Measurements from ENCODE around the gene GRK5.

The GRK5 gene

DNA sequence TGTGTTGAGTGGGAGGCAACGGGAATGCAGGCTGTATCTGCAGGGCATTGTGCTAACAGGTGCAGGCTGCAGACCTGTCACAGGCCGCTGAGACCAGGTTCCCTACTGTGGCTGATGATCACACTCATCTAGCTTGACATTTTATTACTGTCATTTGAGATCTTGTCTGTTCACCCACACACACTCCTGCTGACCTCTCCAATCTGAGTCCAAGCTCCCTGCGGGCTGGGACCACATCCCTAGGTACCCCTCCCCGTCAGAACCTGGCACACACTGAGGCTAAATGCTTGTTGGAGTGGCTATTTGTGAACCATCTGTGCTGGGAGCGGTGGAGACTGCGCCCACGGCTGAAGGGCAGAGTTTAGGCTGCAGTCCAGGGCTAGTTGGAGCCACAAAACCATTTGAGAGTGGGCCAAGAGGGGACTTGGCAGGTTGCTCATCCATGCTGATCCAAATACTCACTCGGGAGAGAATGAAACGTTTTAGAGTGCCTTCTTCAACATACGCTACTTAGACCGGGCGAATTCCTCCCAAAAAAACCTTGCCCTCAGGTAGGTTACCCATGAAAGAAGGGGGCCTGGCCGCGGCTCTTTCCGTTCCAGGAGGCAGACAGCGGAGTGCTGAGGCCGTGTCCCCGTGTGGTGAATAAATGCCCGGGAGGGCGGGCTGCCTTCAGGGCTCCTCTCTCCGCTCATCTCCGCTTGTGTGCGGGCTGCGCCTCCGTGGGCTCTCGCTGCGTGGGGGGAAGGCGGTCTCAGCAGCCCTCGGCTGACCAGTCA lies 170.8 kb downstream of the GRK5 start:
- DNase-seq (ENCODE audit: low read depth in 2 of 2), result no peak

DNA sequence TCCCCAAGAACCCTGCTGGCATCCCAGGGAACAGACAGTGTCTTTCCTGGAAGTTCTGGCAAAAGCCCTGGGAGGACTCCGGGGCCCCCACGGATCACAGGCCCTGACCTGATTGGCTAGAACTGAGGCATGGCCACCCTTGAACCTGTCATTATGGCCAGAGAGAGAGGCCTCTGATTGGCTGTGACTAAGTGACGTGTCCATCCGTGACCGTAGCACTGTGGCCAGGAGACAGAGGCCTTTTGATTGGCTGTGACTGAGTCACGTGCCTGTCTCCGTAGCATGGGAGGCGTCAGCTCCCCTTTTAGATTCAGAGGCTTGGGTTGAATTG lies 171.3 kb downstream of the GRK5 start:
- DNase-seq (ENCODE audit: low read depth in 2 of 2), result no peak

DNA sequence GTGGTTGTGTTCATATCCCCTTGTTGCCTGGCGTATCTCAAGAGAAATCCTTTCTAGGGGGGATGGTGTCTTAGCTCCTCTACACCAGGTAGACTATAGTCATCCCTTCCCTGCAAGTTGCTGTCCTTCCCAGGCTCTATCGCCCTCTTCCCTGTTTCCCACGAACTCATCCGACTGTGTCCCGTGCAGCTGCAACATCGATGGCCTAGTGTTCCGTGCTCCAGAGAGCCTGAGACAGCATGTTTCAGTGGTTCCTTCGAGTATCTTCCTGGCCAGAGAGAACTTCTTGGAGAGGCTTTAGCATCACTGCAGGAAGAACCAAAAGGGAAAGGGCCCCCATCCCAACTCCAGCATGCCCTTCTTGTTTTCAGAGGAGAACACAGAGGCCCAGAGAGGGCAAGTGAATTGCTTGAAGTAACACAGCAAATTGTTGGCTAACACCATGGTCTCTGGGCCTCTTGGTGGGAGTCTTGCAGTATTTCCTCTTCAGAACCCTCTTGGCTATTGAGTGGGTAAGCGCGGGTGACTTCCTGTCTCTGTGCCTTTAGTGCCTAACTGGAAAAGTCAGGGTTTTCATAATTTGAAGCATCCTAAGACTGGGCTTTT lies 172.2 kb downstream of the GRK5 start:
- DNase-seq (ENCODE audit: low read depth in 2 of 2), result no peak

DNA sequence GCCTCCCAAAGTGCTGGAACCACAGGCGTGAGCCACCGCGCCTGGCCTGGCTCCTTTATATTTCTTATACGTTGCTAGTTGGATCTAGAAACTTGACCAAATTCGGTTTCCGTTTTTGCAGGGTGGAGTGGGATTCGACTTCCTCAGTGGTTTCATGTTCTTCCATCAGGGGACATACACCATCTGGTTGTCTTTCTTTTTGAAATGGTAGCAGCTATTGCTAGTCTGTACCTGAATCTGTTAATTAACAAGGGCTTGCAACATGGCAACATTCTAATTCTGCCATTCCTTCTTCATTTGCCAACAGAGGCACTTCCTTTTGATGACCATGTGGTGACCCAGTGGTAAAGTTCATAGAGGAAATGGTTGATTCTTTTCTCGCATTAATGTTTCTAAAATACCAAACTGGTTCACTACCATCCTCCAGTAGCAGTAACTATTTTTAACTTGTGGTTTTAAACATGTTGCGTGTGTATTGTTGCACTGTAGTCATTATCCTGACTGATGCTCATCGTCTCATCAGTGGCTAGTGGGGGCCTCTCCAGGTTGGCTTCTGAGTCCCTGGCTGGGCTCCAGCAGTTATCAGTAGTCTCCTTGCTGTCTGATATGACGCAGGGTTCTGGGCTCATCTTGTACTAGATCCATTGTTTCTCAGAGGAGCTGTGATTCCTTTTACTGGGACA lies 175.9 kb downstream of the GRK5 start:
- no peak for DNase-seq (ENCODE audit: low read depth in 2 of 2)

DNA sequence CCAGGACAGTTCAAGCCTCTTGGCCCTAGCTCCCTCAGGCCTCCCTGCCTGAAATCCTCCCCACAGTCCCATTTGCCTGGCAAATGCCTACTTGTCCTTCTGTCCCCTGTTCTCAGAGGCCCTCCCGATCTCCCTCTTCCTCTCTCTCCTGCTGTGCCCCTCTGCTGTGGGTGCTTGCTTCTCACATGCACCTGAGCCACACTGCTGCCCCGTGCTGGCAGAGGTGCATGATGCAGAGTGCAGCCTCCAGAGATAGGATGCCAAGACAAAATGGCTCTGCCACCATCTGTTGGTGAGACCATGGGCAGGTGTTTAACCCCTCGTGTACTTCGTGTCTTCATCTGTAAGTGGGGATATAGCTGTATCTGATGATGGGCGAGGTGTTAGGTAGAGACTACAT lies 176.8 kb downstream of the GRK5 start:
- no peak for DNase-seq (ENCODE audit: low read depth in 2 of 2)

DNA sequence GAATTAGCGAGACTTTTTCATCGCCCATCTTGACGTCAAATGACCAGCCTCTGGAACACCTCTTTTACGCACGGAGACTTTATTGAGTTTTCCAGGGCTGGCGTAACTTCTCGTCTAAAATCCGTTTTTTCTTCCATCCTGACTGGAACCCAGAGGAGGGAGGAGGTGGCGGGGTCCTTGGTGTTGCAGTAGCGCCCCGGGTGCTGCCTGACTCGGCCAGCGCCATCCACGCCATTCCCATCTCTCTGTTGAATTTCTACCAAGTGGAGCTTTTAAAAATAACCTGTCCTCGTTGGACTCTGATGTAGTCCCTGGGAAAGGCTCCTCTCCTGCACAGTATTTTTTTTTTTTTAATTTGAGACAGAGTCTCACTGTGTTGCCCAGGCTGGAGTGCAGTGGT lies 179.3 kb downstream of the GRK5 start:
- DNase-seq (ENCODE audit: low read depth in 2 of 2), result no peak

DNA sequence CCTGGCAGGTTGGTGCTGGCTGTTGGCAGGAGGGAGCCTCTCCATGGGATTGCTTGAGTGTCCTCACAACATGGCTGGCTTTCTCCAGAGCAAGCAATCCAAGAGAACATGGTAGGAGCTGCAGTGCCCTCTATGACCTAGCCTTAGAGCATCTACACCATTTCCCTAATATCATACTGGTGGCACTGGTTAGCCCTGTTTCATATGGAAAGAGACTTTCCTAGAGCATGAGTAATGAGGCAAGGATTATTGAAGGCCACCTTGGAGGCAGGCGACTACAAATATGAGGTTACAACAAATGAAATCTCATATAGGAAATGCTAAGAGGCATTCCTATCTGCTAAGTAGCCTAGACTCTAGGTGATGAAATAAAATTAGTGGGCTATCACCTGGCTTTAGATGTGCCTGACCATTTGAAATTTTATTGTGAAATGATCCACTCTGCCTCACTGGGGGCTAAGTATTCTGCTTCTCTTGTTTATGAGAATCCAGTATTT lies 181.5 kb downstream of the GRK5 start:
- DNase-seq (ENCODE audit: low read depth in 2 of 2), result no peak

DNA sequence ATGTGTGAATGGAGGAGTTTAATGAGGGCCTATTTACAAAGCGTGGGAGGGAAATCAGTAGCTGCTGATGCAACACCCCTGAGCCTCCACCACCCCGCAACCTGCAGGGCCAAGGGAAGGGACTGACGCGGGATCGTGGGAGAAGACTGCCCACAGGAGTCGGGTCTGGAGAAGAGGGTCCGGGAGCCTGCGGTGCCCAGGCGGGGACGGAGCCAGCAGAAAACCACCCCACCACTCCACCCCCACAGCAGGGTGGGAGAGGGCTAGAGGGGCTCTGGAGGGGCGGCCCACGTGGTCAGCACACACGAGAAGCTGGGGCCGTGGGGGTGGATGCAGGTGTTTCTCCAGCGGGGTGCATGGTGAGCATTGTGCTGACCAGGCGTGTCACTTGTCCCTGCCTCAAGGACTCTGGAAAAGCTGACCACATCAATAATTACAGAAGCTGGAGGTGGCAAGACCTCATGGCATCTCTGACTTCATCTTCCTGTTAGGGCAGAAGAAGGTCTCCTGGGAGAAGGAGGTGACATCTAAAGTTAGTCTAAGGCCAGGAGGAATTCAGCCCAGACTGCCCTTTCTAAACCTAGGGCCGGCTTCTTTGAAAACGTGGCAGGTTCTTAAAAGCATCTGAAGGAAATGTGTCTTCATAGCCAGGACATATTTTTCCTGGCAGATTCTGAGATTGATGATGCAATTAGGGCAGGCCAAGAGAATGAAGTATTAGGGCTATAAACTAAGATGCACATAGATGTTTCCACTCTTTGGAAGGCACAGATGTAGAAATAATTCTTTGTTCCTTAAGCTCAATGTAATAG lies 184.3 kb downstream of the GRK5 start:
- DNase-seq (ENCODE audit: low read depth in 2 of 2), result no peak

DNA sequence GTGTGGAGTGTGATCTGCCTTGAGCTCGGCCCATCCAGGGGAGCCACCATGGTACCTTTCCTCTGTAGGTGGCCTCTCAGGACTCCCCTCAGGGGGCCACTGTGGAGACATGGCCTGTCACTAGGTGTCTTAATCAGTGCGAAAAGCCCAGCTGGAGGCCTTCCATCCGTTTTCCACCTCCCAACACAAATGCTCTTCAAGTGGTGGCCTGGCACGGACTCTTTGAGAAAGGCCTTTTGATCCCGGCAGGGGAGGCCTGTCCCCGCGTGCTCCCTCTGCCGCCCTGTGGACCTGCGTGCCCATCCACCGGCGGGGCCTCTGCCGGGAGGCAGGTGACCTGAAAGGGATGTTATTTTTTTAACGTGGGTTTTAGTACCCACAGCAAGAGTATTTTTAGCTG lies 185.6 kb downstream of the GRK5 start:
- no peak for DNase-seq (ENCODE audit: low read depth in 2 of 2)

DNA sequence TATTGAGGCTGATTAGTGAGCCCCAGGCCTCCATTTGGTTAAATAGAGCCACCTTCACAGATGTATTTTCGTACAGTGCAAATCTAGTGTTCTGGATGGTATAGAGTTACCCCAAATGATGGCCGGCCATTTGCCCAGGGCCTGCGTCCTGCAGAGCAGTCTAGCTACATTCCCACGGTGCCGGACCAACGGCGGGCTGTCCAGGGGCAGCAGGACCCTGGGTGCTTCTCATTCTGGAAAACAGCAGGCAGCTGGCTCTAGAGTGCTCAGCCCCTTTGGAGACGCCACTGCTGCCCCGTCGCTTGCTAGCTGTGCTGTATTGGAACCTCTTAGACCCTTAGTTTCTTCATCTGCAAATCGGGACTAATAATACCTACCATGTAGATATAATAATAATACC lies 186.1 kb downstream of the GRK5 start:
- DNase-seq (ENCODE audit: low read depth in 2 of 2), result no peak

DNA sequence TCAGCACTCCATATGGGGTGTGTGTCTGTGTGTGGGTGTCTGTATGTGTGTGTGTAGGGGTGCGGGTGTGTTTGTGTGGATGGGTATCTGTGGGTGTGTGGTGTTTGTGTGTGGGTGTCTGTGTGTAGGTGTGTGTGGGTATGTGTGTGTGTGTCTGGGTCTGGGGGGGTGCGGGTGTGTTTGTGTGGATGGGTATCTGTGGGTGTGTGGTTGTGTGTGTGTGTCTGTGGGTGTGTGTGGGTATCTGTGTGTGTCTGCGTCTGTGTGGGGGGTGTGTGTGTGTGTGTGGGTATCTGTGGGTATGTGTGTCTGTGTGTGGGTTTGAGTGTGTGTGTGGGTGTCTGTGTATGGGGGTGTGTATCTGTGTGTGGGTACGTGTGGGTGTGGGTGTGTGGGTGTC lies 186.5 kb downstream of the GRK5 start:
- DNase-seq (ENCODE audit: low read depth in 2 of 2), result no peak

DNA sequence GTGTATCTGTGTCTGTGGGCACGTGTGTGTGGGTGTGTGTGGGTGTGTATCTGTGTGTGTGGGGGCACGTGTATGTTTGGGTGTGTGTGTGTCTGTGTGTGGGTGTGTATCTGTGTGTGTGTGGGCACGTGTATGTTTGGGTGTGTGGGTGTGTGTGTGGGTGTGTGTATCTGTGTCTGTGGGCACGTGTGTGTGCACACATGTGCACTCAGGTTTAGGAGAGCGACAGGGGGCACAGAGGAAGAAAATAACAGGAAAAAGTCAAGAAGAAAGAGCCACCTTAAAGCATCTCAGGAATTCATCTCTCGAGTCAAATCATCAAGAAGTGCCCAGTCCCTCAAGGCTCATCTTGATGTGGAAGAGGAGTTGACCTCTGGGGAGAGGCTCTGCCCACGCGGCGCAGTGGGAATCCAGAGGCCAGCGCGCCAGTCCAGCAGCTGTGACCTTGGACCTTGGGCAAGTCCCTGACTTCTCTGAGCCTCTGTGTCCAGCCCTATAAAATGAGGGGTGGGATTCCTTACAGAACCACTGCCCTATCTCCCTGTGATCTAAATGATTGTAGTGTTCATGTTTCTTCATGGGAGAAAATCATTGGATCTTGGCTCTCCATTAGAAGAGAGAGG lies 187.4 kb downstream of the GRK5 start:
- DNase-seq (ENCODE audit: low read depth in 2 of 2), result no peak

DNA sequence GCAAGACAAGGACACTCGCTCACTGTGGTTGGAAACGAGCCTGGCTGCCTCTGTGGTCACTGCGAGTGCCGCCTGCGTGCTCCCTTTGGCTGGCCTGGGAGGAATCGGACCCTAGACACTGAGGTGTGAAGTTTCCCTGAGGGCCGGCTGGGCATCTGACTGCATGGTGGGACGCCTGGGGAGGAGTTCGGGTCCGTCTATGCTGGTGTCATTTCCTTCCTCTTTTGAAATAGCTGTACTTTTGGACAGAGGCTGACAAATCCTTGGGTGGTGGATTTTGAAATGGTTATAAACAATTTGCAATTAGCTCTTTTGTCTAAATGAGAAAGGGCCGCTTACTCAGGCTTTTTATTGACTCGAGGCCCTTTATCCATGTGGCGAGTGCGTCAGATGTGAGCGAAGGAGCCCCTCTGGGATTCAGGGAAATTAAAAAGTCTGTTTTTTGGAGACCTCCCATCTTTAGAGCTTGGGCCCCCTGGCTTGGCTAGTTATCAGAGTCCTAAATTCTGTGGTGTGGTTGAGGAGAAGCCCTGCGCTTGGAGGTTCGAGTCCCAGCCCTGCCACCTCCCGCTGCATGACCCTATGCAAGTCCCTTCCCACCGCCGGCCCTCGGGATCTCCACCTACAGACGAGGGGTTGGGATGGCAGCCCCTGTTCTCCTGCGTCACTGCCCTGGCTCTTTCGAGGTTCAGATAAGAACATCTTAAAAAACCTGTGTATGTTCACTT lies 188.1 kb downstream of the GRK5 start:
- no peak for DNase-seq (ENCODE audit: low read depth in 2 of 2)

DNA sequence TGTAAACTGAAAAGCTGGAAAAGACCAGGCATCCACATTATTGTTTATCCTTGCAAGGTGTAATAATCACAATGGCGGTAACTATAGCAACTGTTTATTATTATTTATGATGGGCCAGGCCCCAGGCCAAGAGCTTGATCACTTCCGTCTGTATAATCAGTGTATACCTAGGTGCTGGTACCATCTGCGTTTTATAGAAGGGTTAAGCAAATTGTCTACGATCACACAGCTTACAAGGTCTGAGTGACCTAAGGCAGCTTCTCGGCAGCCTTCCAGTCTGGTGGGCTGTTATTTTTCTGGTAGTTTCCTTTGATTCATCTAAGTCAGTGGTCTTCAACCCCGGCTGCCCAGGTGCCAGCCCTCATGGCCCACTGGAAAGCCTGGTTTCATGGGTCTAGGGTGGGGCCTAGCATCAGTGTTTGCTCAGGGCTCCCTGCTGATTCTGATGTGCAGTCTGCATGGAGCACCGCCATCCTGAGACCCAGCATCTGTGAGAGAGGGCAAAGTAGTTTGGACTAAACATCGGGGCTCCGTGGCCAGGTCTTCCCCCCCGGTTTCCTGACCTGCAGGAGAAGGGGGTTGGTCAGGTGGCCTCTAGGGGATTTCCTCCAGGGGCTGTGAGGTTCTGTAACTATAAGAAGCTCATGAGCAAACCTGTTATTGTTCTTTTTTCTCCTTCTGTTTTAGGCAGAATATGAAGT lies 188.8 kb downstream of the GRK5 start:
- no peak for DNase-seq (ENCODE audit: low read depth in 2 of 2)

DNA sequence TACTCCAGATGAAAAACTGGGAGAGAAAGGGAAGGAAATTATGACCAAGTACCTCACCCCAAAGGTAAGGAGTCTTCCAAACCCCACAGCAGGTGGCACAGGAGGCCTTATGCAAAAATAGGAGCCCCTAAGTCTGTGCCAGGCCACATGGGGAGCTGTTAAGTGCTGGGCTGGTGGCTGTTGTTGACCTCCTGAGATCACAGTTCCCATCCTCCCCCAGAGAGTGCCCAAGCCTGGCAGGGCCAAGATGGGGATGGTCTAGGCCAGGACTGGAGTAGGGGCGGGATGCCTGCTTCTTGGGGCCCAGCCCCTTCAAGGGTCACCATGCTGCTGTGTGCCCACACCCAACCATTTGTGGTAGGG lies 189.3 kb downstream of the GRK5 start:
- DNase-seq (ENCODE audit: low read depth in 2 of 2), result no peak

DNA sequence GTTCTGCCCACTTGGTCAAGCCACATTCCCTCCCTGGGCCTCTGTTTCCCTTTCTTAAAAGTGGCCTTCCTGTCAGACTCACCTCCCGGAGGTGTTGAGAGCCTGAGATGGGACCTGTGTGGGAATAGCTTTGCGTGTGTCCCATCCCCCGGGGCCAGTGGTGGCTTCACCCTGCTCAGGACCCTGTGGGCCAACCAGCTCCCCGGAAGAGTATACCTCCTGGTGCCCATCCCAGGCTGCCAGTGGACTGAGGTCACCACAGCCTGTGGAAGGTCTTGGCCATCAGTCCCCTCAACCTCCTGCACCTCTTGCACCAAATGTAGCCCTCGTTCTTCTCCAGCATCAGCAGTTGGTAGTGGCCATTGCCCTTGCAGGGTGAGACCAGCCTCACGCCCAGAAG lies 190.0 kb downstream of the GRK5 start:
- no peak for DNase-seq (ENCODE audit: low read depth in 2 of 2)

DNA sequence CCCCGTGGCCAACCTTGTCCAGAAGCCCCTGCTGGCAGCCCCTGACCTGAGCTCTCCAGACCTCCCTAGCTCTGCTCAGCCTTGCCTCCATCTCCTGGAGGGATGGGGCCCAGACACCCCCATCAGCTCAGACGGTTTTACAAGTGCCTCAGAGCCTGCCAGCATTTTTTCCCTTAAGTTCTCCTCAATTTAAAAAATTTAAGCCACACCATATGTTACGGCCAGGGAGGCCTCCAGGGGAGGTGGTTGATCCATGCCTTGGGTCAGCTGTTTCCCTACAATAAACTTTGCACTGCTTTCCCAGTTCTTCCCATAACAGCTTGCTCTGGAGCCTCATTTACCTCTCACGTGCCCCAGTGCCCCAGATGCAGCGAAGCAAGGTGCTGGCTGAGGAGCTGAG lies 191.6 kb downstream of the GRK5 start:
- no peak for DNase-seq (ENCODE audit: low read depth in 2 of 2)

DNA sequence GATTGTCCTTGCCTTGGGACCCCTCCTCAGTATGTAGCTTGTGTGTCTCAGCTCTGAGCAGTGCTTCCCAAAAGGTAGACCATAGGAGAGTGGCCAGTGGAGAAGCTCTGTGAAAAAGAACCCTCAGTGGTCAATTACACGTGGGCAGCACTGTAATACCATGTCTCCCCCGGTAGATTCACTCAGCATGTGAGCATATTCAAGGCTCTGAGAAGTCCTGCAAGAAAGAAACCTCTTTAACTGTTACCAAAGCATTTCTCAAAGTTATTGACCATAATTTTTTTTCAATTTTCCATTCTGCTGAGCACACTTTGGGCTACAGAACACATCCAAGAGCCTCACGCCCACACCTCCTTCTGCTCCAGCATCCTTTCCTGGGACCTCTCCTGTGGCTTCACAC lies 192.1 kb downstream of the GRK5 start:
- DNase-seq (ENCODE audit: low read depth in 2 of 2), result no peak

DNA sequence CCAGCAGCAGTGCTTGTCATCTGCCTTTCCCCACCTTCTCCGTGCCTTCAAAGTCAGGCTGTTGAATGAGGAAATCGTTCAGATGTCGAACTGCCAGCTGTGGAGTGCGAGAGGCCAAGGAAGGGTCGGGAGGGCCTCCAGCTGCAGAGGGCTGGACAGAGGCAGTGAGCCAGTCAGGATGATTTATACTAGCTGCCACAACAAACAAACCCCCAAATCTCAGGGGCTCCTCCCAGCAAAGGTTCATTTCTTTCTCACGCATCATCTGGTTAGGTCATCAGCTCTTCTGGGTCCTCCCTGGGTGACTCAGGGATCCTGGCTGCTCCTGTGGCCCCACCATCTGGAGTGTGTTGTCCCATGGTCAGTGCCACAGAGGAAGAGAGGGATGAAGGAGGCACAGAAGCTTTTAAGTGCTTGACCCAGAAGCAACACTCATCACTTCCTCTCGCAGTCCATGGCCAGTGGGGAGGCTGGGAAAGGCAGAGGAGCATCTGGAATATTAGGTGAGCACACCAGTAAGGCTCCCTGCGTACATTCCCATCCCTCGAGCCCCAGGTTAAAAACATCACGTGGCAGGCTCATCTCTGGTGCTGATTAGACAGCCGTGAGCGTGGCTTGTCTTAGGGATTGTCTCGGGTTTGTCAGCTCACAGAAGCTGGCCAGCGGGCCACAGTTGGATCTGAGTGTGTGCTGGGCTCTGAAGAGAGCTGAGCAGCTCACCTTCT lies 194.5 kb downstream of the GRK5 start:
- DNase-seq (ENCODE audit: low read depth in 2 of 2), result no peak

DNA sequence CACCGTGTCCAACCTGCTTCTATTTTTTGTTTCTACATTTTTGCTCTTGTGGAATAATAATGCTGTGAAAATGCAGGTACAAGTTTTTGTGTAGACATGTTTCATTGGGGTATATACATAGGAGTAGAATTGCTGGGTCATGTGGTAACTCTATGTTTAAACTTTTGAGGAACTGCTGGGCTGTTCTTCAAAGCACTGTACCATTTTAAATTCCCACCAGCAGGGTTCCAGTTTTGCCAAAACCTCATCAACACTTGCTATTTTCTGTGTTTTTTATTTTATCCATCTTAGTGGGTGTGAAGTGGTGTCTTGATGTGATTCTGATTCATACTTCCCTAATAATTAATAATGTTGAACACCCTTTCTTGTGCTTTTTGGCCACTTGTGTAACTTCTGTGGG lies 196.6 kb downstream of the GRK5 start:
- DNase-seq (ENCODE audit: low read depth in 2 of 2), result no peak

Measured in stimulated activated CD8-positive, alpha-beta memory T cell treated with anti-CD3 and anti-CD28 coated beads, Interleukin-7, amount 100 ng/mL, for 4 hours (primary cell).